GM20000 (cell line): ENCODE data around the gene RRM1.
"Not testable (repeated sequence)": the region's sequence is repeated elsewhere in the genome, so short reads cannot be mapped to it uniquely, and the experiment has no call there.

ENCODE experiments used
- DNase-seq: peaks from one replicate; pipeline ENCODE4 v3.0.0; 2012; ENCODE audit warnings: low spot score
- TF ChIP-seq, protein P1 (sequence below): IDR thresholded peaks from 2 replicates; pipeline ENCODE4 v1.5.1; 2012; ENCODE audit warnings: mild to moderate bottlenecking, control low read depth; ENCODE audit errors: extremely low read depth, missing control alignments

The RRM1 gene

GRCh38 chr11:4115128-4115527, 20.5 kb downstream of the RRM1 start:
- TF ChIP-seq, protein P1, sequence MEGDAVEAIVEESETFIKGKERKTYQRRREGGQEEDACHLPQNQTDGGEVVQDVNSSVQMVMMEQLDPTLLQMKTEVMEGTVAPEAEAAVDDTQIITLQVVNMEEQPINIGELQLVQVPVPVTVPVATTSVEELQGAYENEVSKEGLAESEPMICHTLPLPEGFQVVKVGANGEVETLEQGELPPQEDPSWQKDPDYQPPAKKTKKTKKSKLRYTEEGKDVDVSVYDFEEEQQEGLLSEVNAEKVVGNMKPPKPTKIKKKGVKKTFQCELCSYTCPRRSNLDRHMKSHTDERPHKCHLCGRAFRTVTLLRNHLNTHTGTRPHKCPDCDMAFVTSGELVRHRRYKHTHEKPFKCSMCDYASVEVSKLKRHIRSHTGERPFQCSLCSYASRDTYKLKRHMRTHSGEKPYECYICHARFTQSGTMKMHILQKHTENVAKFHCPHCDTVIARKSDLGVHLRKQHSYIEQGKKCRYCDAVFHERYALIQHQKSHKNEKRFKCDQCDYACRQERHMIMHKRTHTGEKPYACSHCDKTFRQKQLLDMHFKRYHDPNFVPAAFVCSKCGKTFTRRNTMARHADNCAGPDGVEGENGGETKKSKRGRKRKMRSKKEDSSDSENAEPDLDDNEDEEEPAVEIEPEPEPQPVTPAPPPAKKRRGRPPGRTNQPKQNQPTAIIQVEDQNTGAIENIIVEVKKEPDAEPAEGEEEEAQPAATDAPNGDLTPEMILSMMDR: no peak

DNA sequence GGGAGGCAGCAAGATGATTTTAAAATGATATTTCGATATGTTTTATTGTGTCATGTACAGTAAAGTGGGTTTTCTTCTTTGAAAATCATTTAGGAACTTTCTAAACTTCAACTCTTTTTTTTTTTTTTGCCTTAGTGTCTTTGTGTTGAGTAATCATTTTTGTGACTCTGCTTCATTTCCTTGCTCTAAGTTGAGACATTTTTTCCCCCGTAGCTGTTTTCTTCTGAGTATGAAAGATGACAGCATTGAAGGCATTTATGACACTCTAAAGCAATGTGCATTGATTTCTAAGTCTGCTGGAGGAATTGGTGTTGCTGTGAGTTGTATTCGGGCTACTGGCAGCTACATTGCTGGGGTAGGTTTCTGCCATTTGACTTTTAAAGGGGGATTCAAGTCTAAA, 23.5 kb downstream of the RRM1 start:
- no peak for DNase-seq
- TF ChIP-seq, protein P1: no peak

More at GRCh38 chr11:4115128-4115527, 20.5 kb downstream of the RRM1 start:
- DNase-seq: no peak

DNA sequence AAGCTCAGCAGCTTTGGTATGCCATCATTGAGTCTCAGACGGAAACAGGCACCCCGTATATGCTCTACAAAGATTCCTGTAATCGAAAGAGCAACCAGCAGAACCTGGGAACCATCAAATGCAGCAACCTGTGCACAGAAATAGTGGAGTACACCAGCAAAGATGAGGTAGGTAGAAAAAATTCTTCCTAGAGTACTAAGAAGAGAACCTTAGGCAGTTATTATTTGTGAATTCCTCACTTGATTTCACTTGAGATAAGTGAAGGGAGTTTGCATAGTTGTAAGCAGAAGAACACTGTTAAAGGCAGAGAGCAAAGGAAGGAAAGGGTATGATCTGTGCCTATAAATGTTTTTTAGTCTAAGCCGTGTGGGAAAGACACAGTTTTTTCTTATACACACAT, 28.6 kb downstream of the RRM1 start:
- no peak for DNase-seq
- TF ChIP-seq, protein P1: no peak

GRCh38 chr11:4125141-4125540, 30.5 kb downstream of the RRM1 start:
- DNase-seq: no peak
- TF ChIP-seq, protein P1: no peak

DNA sequence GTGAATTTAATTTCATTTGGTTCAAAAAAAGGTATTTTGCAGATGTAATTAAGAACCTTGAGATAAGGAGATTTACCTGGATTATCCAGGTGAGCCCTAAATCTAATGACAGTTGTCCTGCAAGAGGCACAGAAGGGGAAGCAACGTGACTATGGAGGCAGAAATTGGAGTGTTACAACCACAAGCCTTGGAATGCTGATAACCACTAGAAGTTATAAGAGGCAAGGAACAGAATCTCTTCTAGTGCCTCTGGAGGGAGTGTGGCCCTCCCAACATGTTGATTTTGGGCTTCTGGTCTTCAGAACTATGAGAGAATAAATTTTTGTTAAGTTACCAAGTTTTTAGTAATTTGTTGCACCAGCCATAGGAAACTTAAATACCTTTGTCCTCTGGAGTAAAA, 32.8 kb downstream of the RRM1 start:
- DNase-seq: no peak
- TF ChIP-seq, protein P1: no peak

GRCh38 chr11:4130219-4130618, 35.6 kb downstream of the RRM1 start:
- not testable (repeated sequence) for DNase-seq

DNA sequence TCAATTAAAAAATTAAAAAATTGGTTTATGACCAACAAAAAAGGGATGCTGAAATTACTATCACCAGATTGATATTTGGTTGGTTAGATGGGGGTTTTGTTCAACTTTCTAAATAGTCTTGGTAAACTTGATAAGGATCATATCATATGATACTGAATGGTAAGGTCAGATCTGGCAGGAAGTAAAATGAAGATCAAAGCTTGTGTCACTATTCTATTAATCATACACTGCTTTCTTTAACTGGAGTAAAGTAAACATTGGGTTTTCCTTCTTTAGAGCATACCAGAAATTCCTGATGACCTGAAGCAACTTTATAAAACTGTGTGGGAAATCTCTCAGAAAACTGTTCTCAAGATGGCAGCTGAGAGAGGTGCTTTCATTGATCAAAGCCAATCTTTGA, 40.2 kb downstream of the RRM1 start:
- no peak for DNase-seq

DNA sequence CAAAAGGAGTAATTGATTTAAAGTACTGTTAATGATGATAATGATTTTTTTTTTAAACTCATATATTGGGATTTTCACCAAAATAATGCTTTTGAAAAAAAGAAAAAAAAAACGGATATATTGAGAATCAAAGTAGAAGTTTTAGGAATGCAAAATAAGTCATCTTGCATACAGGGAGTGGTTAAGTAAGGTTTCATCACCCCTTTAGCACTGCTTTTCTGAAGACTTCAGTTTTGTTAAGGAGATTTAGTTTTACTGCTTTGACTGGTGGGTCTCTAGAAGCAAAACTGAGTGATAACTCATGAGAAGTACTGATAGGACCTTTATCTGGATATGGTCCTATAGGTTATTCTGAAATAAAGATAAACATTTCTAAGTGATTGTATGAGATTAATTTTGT, 43.9 kb downstream of the RRM1 start:
- TF ChIP-seq, protein P1: no peak
- DNase-seq: no peak

More for the DNA sequence above, 40.2 kb downstream of the RRM1 start:
- TF ChIP-seq, protein P1: no peak
